Activated B cell treated with CpG ODN at 0.5 μM for 24 hours (primary cell): ENCODE data around the gene CLDN5. TPM values are rescaled to one million over a fixed set of nuclear protein-coding genes. Genes with fewer than 3 reads are reported as not detected.

ENCODE experiments used
- ATAC-seq: fragments of 200-7000 bp; cut with Tn5 transposase; one replicate; pipeline ENCODE4 v1.10.0; 2021; ENCODE audit warnings: low read depth, mild to moderate bottlenecking, moderate library complexity
- CTCF ChIA-PET: fragments of 350-600 bp; sonication (Branson Sonifier 250); formaldehyde crosslinking; loops from one replicate; lab custom pipeline; 2021; ENCODE audit warnings: antibody characterized with exemption; lab: Charles Lee
- POLR2A ChIA-PET: fragments of 350-600 bp; sonication (Branson Sonifier 250); formaldehyde crosslinking; loops from one replicate; lab custom pipeline; 2021; ENCODE audit warnings: antibody characterized with exemption; lab: Charles Lee
- DNase-seq: peaks from one replicate; pipeline ENCODE4 v3.0.0; 2022
- H3K27ac Mint-ChIP-seq: one replicate; pipeline ENCODE4 v1.8.0; 2020; ENCODE audit warnings: mixed read lengths
- H3K27me3 Mint-ChIP-seq: one replicate; pipeline ENCODE4 v1.8.0; 2021; ENCODE audit warnings: mixed read lengths
- H3K36me3 Mint-ChIP-seq: one replicate; pipeline ENCODE4 v1.8.0; 2021; ENCODE audit warnings: low read depth, mixed read lengths
- H3K4me1 Mint-ChIP-seq: one replicate; pipeline ENCODE4 v1.8.0; 2021; ENCODE audit warnings: mixed read lengths
- H3K4me3 Mint-ChIP-seq: one replicate; pipeline ENCODE4 v1.8.0; 2020; ENCODE audit warnings: mild to moderate bottlenecking, mixed read lengths
- H3K9me3 Mint-ChIP-seq: one replicate; pipeline ENCODE4 v1.8.0; 2020; ENCODE audit warnings: mixed read lengths
- intact Hi-C: fragments of 100-400 bp; cut with micrococcal nuclease; formaldehyde crosslinking; loops from one replicate; pipeline ENCODE4 v1.15.1; 2024
- total RNA-seq: library from RNA; stranded (reverse); gene quantifications from 2 replicates; pipeline ENCODE4 v1.2.3, GENCODE V29; 2022
- TF ChIP-seq, protein P1 (sequence below): fragments of 200-600 bp; IDR thresholded peaks from one replicate; pipeline ENCODE4 v1.8.0; 2022; ENCODE audit warnings: antibody characterized with exemption, mild to moderate bottlenecking

The CLDN5 gene
- total RNA-seq, 1 donor from 2014 or later = not detected

GRCh38 chr22:19546680-19547079, 22.5 kb upstream of the CLDN5 start:
- DNase-seq (no peak), ATAC-seq (no peak)
- H3K4me3 Mint-ChIP-seq = no peak overlapping the region
- H3K27ac Mint-ChIP-seq = no peak overlapping the region
- peaks cover 6% of the 10 kb centered on the region for H3K27me3 Mint-ChIP-seq
- H3K9me3 Mint-ChIP-seq = no peaks in the 10 kb centered on the region
- ChIA-PET CTCF (no interaction called here), POLR2A (no interaction called here)
- no peaks in the 10 kb centered on the region for H3K36me3 Mint-ChIP-seq
- no peaks in the 10 kb centered on the region for H3K4me1 Mint-ChIP-seq
- TF ChIP-seq, protein P1, sequence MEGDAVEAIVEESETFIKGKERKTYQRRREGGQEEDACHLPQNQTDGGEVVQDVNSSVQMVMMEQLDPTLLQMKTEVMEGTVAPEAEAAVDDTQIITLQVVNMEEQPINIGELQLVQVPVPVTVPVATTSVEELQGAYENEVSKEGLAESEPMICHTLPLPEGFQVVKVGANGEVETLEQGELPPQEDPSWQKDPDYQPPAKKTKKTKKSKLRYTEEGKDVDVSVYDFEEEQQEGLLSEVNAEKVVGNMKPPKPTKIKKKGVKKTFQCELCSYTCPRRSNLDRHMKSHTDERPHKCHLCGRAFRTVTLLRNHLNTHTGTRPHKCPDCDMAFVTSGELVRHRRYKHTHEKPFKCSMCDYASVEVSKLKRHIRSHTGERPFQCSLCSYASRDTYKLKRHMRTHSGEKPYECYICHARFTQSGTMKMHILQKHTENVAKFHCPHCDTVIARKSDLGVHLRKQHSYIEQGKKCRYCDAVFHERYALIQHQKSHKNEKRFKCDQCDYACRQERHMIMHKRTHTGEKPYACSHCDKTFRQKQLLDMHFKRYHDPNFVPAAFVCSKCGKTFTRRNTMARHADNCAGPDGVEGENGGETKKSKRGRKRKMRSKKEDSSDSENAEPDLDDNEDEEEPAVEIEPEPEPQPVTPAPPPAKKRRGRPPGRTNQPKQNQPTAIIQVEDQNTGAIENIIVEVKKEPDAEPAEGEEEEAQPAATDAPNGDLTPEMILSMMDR = no peak
- intact Hi-C loops = no loop called here

- H3K4me1 Mint-ChIP-seq = no peaks in the 10 kb centered on the region
- POLR2A ChIA-PET = no interaction called here
- TF ChIP-seq, protein P1 = no peak
- ATAC-seq (no peak), DNase-seq (no peak)
- H3K9me3 Mint-ChIP-seq = no peaks in the 10 kb centered on the region
- no peak overlapping the region for H3K27ac Mint-ChIP-seq
- intact Hi-C loops = no loop called here
- H3K36me3 Mint-ChIP-seq = no peaks in the 10 kb centered on the region
- CTCF ChIA-PET = no interaction called here
- no peak overlapping the region for H3K4me3 Mint-ChIP-seq
- peaks cover 6% of the 10 kb centered on the region for H3K27me3 Mint-ChIP-seq
These were observed 21.7 kb upstream of the CLDN5 start for GRCh38 chr22:19545935-19546207.

DNA sequence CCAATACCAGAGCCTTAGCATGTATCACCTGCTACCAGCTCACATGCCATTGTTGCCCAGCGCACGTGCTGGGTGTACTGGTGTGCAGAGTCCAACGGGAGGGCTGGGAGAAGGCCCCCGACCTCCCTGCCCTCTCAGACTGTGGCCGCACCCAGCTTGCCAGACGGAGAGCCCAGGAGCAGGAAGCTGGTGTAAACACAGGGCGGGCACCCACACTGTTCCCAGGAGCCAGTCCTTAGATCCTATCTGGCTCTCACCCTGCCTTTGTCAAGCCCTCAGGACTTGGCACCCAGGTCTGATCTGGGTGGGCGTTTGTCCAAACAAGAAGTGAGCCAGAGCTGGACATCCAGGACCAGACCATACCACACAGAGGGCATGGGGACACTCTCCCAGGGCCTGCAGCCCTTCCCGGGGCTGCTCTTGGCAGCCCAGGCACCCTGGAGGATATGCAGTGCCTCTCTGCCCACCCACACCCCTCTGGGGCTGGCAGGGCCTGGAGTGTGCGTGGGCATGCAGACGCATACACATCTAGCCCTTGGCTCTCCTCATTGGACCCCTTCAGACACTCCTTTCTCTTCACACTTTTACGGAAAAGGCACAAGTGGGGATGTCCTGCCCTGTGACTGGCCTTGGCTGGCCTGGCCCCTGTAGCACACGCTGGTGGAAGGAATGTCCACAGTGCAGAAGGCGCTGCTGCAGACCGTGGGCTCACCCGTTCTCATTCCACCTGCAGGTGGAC, 19.9 kb upstream of the CLDN5 start:
- Mint-ChIP-seq H3K27me3 (peaks cover 8% of the 10 kb centered on the region), H3K27ac (no peak overlapping the region), H3K4me1 (no peaks in the 10 kb centered on the region), H3K4me3 (no peak overlapping the region), H3K9me3 (no peaks in the 10 kb centered on the region), H3K36me3 (no peaks in the 10 kb centered on the region)
- CTCF ChIA-PET = no interaction called here
- no peak for DNase-seq
- TF ChIP-seq, protein P1 = no peak
- POLR2A ChIA-PET = no interaction called here
- no peak for ATAC-seq
- intact Hi-C loops = no loop called here

DNA sequence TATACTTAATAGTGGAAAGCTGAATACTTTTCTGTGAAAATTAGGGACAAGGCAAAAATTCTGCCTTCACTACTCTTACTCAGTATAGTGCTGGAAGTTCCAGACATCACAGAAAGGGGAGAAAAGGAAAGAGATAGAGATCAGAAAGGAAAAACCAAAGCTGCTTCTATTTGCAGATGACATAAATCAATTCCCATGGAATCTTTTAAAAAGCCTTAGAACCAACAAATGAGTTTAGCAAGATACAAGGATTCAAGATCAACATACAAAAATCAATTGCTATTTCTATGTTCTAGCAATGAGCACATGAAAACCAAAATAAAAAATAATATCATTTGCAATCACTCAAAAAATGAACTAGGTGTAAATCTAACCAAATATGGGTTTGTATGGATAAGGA, 16.2 kb upstream of the CLDN5 start:
- H3K4me3 Mint-ChIP-seq = no peak overlapping the region
- peaks cover 15% of the 10 kb centered on the region for H3K27me3 Mint-ChIP-seq
- H3K9me3 Mint-ChIP-seq = no peaks in the 10 kb centered on the region
- no peak for DNase-seq
- TF ChIP-seq, protein P1 = no peak
- no peak overlapping the region for H3K27ac Mint-ChIP-seq
- H3K4me1 Mint-ChIP-seq = no peaks in the 10 kb centered on the region
- ChIA-PET CTCF (no interaction called here), POLR2A (no interaction called here)
- intact Hi-C loops = no loop called here
- ATAC-seq = no peak
- H3K36me3 Mint-ChIP-seq = no peaks in the 10 kb centered on the region

DNA sequence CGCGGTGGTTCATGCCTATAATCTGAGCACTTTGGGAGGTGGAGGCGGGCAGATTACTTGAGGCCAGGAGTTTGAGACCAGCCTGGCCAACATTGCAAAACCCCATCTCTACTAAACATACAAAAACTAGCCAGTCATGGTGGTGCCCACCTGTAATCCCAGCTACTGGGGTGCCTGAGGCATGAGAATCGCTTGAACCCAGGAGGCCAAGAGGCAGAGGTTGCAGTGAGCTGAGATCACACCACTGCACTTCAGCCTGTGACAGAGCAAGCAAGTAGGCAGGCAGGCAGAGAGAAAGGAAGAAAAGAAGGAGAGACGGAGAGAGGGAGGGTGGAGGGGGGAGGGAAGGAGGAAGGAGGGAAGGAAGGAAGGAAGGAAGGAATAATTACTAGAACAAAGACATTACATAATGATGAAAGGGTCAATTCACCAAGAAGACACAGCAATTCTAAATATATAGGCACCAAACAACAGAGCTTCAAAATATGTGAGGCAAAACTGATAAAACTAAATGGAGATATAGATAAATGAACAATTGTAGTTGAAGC, 13.8 kb upstream of the CLDN5 start:
- H3K4me1 Mint-ChIP-seq = no peaks in the 10 kb centered on the region
- no peak for ATAC-seq
- CTCF ChIA-PET = no interaction called here
- H3K4me3 Mint-ChIP-seq = no peak overlapping the region
- intact Hi-C loops = no loop called here
- peaks cover 13% of the 10 kb centered on the region for H3K27me3 Mint-ChIP-seq
- DNase-seq = no peak
- TF ChIP-seq, protein P1 = no peak
- H3K36me3 Mint-ChIP-seq = no peaks in the 10 kb centered on the region
- POLR2A ChIA-PET = no interaction called here
- no peak overlapping the region for H3K27ac Mint-ChIP-seq
- no peaks in the 10 kb centered on the region for H3K9me3 Mint-ChIP-seq
